ENCODE measurements around the gene LONP1.

Gene LONP1

DNA sequence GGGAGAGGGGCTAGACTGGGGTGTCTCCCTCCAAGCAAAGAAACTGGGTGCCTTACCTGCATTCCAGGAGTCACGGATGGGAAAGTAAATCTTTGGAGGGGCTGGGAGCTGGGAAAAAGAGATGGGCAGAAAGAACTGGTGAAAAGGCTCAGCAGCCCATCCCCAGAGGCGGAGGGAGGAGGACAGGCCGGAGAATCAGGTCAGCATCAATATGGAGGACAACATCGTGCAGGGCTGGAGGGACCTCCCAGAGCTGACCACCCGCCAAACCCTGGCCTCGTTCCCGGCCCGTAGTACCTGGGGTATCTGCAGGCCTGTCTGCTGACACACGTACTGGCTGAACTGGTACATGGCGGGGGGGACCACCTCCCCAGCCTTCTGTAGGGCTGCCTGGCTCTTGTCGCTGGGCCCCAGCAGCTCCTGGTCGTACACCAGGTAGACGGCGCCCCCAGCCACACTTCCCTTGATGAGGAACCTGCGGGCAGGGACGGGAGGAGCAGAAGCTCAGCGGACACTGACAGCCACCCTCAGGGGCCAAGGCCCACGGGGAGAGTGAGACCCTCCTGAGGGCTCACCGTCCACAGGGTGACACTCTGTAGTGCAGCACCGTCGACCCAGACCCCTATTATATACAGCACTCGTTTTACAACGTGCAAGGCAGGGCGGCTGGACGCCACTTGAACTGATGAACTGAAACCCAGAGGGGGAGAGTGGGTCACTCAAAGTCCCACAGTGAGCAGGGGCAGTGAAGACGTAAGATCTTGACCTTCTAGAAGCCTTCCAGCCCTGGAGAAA is 40.5 kb downstream of the LONP1 start:
- DNase-seq (ENCODE audit: low read depth): no peak

- no peak for DNase-seq (ENCODE audit: low read depth)
These were observed 41.8 kb downstream of the LONP1 start for GRCh38 chr19:5678071-5678718.

- no peak for DNase-seq (ENCODE audit: low read depth)
These were observed 42.4 kb downstream of the LONP1 start for GRCh38 chr19:5677580-5677979.

- no peak for DNase-seq (ENCODE audit: low read depth)
These were observed 42.8 kb downstream of the LONP1 start for GRCh38 chr19:5677136-5677535.

GRCh38 chr19:5676772-5677105 is 43.2 kb downstream of the LONP1 start:
- no peak for DNase-seq (ENCODE audit: low read depth)

GRCh38 chr19:5676105-5676771 is 43.7 kb downstream of the LONP1 start:
- DNase-seq (ENCODE audit: low read depth): no peak

DNA sequence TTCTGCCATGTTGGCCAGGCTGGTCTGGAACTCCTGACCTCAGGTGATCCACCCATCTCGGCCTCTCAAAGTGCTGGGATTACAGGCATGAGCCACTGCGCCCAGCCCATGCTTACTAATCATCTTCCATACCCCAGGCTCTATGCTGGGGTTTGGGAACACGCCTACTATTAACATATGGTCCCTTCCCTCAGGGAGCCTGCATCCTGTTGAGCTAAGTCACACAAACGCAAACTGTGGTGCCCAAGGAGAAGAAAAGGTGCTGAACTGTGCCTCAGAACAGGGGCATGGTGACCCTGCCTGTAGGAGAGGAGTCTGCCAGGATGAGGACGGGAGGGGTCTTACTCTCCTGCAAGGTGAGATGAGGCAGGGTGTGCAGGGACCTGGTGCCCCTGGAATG is 45.2 kb downstream of the LONP1 start:
- DNase-seq (ENCODE audit: low read depth): no peak

DNA sequence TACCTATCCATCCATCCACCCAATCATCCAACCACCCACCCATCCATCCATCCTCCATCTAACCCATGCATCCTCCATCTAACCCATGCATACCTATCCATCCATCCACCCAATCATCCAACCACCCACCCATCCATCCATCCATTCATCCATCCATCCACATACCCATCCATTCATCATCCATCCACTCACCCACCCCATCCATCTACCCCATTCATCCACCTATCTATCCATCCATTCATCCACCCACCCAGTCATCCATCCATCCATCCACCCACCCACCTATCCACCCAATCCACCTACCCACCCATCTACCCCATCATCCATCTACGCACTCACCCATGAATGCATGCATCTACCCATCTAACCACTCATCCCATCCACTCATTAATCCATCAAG is 46.2 kb downstream of the LONP1 start:
- DNase-seq (ENCODE audit: low read depth): no peak

GRCh38 chr19:5672708-5673459 is 47.1 kb downstream of the LONP1 start:
- no peak for DNase-seq (ENCODE audit: low read depth)

DNA sequence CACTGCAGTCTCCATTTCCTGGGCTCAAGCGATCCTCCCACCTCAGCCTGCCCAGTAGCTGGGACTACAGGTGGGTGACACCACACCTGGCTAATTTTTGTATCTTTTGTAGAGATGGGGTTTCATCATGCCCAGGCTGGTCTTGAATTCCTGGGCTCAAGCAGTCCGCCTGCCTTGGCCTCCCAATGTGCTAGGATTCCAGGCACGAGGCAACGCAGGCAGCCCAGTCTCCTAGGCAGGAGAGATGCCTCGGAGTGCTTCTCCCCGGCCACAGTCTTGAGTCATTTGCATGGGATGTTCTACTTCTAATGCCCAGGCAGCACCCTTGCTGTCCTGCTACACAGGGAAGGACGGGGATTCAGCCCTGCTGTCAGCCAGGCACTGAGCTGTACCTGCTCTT is 48.3 kb downstream of the LONP1 start:
- DNase-seq (ENCODE audit: low read depth): no peak

- no peak for DNase-seq (ENCODE audit: low read depth)
These were observed 50.7 kb downstream of the LONP1 start for GRCh38 chr19:5669212-5669611.

DNA sequence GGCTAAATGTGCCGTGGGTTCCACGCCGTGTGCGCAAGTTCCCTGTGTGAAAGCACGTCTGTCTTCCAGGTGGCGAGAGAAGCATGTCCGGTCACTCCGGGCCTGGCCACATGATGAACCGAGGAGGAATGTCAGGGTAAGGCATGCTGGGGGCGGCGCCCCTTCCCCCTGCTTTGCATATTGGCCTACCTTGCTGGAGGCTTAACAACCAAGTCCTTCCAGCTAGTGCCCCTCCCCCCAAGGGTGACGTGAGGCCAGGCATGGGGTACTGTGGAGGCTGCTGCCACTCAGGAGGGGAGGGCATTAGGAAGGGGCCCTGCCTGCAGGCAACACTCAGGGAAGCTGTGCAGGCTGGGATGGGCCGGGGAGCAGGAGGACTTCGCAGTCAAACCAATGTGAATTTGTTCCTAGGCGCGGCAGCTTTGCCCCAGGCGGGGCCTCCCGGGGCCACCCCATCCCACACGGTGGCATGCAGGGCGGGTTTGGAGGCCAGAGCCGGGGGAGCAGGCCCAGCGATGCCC is 52.1 kb downstream of the LONP1 start:
- no peak for DNase-seq (ENCODE audit: low read depth)

GRCh38 chr19:5666921-5667610 is 52.9 kb downstream of the LONP1 start:
- no peak for DNase-seq (ENCODE audit: low read depth)

- DNase-seq (ENCODE audit: low read depth): peak; percentile 53
These were observed 54.0 kb downstream of the LONP1 start for GRCh38 chr19:5665781-5666513.

- no peak for DNase-seq (ENCODE audit: low read depth)
These were observed 55.4 kb downstream of the LONP1 start for GRCh38 chr19:5664515-5664914.

DNA sequence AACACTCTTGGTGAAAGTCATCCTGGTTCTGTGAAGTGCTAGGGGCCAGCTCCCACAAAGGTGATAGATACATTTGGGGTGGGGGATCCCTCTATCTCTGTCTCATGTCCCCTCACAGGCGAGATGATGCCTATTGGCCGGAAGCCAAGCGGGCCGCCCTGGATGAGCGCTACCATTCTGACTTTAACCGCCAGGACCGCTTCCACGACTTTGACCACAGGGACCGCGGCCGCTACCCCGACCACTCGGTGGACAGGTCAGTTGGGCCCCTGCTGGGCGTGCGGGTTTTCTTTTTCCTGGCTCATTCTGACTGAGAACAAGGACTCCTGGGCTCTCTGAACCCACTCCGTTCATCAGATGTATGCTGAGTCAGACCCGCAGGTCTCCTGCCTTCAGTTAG is 56.0 kb downstream of the LONP1 start:
- DNase-seq (ENCODE audit: low read depth): no peak

DNA sequence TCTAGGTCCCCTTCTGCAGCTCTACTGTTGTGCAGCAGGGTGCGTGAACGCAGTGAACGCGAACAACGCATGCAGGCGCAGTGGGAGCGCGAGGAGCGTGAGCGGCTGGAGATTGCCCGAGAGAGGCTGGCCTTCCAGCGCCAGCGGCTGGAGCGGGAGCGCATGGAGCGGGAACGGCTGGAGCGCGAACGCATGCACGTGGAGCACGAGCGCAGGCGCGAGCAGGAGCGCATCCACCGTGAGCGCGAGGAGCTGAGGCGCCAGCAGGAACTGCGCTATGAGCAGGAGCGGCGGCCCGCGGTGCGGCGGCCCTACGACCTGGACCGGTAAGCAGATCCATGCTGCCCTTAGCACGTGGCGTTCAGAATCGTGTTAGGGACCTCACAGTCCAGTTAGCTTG is 58.5 kb downstream of the LONP1 start:
- no peak for DNase-seq (ENCODE audit: low read depth)

DNA sequence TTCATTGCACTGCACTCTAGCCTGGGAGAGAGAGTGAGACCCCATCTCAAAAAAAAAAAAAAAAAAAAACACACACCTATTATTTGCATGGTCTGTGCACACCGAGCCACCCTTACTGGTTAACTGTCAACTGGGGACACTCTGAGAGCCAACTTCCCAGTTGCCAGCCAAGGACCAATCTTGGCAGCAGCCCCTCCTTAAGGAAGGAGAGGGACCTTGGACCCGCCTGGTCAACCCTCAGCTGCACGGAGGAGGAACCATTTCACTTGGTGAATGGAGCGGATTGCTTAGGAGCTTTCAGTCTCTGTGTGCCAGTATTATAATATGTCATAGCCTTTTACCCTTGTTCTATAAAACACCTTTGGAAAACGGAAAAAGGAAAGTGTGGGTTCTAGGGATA is 64.5 kb downstream of the LONP1 start:
- no peak for DNase-seq (ENCODE audit: low read depth)

- no peak for DNase-seq (ENCODE audit: low read depth)
These were observed 65.0 kb downstream of the LONP1 start for GRCh38 chr19:5654931-5655330.

GRCh38 chr19:5652261-5652660 is 67.7 kb downstream of the LONP1 start:
- DNase-seq (ENCODE audit: low read depth): no peak

DNA sequence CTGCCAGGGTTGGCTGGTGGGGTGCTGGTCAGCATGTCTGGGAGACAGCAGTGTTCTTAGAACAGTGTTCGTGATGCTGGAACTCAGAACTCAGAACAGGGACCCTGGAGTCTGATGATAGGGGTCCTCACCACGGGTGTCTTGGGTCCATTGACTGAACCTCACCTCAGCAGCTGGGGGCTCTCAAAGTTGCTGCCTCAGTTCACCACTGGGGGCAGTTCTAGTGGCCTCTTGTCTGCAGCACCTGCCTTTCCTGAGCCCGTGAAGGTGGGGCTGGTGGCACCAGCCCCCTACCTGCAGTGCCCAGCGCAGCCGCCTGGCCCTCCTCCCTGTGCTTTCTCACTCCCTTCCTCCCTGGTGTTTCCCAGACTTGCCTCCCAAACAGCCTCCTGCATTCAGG is 68.6 kb downstream of the LONP1 start:
- no peak for DNase-seq (ENCODE audit: low read depth)
